OCI-LY1 (cell line): ENCODE data around the gene LIN28B.

ENCODE experiments used
- EZH2 ChIP-seq: fragments of 200-600 bp; sonication (generic), shearing (Covaris generic); IDR thresholded peaks from 2 replicates; pipeline ENCODE4 v1.8.0; 2017; ENCODE audit warnings: borderline replicate concordance, mixed run types, mild to moderate bottlenecking, antibody characterized with exemption, low read length, moderate library complexity, mixed read lengths
- TF ChIP-seq, protein P1 (sequence below): fragments of 200-600 bp; sonication (generic), shearing (Covaris generic); IDR thresholded peaks from 2 replicates; pipeline ENCODE4 v1.5.1; 2017; ENCODE audit warnings: mild to moderate bottlenecking, antibody characterized with exemption, low read length, moderate library complexity, mixed read lengths

DNA sequence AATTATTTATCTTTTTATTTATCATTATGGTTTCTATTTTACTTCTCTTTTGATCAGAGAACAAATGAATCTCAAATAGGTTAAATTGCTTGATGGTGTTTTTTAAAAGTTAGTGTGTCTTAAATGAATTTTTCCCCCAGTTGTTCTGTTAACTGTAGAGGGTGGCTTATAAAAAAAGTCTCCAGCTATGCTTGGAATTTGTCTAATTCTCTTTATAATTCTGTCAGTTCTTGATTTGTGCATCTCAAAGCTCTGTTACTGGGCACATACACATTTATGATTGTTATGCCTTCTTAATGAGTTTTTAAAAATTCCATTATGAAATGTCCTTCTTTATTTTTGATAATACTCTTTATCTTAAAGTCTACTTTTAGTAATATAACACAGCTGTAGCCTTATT, 58.0 kb downstream of the LIN28B start:
- TF ChIP-seq, protein P1, sequence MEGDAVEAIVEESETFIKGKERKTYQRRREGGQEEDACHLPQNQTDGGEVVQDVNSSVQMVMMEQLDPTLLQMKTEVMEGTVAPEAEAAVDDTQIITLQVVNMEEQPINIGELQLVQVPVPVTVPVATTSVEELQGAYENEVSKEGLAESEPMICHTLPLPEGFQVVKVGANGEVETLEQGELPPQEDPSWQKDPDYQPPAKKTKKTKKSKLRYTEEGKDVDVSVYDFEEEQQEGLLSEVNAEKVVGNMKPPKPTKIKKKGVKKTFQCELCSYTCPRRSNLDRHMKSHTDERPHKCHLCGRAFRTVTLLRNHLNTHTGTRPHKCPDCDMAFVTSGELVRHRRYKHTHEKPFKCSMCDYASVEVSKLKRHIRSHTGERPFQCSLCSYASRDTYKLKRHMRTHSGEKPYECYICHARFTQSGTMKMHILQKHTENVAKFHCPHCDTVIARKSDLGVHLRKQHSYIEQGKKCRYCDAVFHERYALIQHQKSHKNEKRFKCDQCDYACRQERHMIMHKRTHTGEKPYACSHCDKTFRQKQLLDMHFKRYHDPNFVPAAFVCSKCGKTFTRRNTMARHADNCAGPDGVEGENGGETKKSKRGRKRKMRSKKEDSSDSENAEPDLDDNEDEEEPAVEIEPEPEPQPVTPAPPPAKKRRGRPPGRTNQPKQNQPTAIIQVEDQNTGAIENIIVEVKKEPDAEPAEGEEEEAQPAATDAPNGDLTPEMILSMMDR: no peak
- TF ChIP-seq EZH2: no peak
